HG02870 (cell line): ENCODE measurements around the gene TGFB1.
"Not testable (repeated sequence)": the region's sequence is repeated elsewhere in the genome, so short reads cannot be mapped to it uniquely, and the experiment has no call there.

Experiments used
- ATAC-seq: cut with Tn5 transposase; IDR thresholded peaks from one replicate; pipeline ENCODE4 v1.9.1; 2021; ENCODE audit warnings: mild to moderate bottlenecking, moderate library complexity; ENCODE audit not compliant: unreplicated experiment

The TGFB1 gene

DNA sequence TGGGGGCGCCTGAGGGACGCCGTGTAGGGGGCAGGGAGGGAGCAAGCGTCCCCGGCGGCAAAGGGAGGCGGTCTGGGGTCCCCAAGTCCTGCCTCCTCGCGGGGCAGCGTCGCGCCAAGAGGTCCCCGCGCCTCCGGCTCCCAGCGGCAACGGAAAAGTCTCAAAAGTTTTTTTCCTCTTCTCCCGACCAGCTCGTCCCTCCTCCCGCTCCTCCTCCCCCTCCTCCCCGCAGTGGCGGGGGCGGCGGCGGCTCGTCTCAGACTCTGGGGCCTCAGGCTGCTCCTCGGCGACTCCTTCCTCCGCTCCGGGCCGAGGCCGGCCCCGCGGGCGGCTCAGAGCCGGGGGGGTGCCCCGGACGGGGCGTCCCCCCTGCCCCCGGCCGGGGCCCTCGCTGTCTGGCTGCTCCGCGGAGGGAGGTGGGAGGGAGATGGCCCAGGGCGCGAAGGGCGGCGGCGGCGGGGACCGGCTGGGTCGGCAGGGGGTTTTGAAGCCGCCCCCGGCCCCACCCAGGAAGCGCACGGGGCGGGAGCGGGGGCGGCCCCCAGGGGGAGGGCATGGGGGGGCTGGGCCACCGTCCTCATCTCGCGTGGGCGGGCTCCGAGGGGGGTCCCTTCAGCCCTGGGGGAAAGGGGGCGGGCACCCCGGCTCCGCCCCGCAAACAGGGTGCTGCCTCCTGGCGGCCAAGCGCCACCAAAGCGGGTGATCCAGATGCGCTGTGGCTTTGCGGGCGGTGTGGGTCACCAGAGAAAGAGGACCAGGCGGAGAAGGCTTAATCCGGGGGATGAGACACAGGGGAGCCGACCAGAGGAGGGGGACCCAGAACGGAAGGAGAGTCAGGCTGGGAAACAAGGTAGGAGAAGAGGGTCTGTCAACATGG is at the start of gene TGFB1:
Gene TGFB1 (minus strand): TSS at position 457 of the 877 bp plus-strand sequence. CDS start 878 bp downstream, outside the sequence.
- ATAC-seq = peak; percentile 35

DNA sequence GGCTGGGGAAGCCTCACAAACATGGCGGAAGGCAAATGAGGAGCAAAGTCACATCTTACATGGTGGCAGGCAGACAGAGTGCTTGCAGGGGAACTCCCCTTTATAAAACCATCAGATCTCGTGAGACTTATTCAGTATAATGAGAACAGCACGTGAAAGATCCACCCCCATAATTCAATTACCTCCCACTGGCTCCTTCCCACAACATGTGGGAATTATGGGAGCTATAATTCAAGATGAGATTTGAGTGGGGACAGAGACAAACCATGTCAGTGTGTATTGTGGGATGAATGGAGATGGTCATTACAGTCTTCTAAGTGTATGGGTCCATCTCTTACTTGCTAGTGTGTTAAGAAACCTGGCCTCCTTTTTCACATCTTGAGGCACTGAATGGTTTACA is 48.3 kb upstream of the TGFB1 start:
- ATAC-seq = no peak

DNA sequence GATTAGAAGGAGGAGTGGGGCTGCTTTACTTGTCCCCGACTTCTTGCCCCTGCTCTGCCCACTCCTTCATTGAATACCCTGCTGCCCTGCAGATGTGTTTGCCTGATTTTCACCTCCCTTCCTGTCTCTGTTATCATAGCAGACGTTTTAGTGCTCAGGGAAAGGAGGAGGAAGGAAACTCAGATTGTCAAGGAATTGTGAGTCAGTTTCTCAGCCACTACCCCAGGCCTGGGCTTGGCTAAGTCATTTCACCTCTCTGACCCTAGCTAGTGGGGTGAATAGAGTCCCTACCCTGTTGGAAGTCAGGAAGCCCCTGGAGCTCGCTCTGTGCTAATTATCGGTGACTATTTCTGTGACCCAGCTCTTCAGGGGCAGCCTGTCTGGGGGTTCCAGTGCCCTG is 47.8 kb upstream of the TGFB1 start:
- ATAC-seq = no peak

DNA sequence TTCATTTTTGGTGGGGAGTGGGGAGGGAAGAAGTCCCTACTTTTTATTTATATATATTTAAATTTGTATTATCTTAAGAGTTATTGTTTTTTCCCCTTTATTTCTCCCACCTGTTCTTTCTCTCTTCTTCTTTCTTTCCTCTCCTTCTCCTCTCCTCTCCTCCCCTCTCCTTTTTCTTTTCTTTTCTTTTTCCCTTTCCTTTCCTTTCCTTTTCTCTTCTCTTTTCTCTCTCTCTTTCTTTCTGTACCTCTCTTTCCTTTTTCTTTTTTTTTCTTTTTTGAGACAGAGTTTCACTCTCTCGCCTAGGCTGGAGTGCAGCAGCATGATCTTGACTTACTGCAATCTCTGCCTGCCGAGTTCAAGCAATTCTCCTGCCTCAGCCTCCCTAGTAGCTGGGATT is 45.8 kb upstream of the TGFB1 start:
- no peak for ATAC-seq

DNA sequence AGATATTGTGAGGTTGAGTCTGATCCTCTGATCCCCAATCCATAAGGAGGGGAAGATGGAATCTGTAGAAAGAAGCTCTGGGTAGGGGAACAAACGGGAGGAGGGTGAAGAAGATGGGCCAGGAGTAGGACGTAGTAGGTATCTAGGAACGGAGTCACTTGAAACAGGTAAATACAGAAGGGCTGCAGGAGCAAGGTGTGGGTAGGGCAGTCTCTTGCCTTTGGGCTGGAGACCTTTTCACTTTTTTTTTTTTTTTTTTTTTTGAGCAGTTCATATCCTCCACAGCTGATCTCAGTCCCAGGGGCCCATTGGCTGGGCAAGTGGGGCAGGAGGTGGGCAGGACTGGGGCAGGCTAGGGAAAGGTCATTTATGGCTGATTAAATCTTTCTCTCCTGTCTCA is 45.4 kb upstream of the TGFB1 start:
- no peak for ATAC-seq

DNA sequence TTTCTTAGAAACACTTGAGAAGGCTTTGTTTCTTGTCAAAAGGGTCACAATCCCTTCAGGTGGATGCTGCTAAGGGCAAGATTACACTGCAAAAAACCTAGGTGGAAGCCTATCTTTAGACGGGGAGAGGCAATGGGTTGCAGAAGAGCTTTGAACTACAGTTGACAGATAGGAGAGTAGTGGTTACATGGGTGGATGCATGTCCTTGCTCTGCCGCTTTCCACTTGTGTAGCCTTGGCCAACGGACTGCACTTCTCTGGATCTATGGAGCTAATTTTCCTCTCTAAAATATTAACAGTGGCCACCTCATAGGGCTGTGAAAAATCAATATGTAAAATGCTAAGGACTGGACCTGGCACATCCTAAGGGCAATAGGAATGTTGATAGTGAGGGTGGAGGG is 44.9 kb upstream of the TGFB1 start:
- ATAC-seq = no peak

DNA sequence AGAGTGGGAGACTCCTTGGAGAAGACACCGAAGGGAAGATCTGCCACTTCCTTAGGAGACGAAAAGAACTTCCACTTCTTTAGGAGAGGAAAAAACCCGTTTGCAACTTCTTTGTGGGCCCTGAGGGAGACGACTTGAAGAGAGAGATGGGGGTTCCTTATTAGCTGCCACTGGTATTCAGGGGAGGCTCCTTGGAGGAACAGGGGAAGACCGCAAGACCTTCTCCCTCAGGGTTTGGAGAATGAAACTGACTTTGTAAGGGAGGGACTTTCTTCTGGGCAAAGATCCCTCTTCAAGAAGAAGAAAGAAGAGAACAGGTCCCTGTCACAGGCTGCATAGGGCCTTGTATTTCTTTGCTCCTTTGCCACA is 44.3 kb upstream of the TGFB1 start:
- ATAC-seq = no peak

DNA sequence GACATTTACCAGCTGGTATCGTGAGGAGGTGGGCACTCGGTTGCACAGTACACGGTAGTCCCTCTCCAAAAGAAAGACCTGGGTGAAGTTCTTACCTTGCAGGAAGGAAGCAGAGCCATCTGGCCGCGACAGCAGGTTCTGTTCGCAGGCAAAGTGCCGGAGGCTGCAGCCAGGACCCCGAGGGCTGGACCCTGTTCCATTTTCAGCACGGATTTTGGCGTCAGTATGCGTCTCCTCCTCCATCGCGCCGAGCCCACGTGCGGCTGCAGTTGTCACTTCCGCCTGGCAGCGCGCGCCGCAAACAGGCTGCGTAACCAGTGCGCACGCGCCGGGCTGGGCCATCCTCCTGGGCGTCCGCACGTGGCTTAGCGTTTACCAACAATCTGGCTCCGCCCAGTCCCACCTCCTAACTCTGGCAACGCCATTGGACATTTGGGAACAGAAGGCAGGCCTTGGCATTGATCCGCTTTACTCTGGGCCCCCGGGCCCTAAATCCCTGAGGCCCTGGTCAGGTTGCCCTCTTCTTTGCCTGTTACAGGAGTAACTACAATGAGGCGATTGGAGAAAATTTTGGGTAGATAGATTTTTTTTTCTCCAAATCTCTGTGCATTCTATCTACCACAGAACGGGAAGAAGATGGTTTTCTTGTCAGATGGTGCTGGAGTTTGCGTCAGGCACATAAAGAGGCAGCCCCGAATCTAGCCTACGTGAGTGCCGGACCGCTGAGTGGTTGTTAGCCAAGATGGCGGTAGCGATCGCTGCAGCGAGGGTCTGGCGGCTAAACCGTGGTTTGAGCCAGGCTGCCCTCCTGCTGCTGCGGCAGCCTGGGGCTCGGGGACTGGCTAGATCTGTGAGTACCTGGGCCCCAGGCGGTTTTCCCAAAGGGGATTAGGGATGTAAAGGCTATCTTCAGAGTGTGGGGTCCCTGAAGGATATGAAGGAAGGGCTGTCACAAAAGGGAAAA is 43.6 kb upstream of the TGFB1 start, which contains the start of the genes BCKDHA and EXOSC5:
Gene BCKDHA (plus strand): TSS at position 733 of the 964 bp plus-strand sequence. CDS start 10 bp downstream, at position 743.
Gene EXOSC5 (minus strand): TSS at position 274 of the 964 bp plus-strand sequence. CDS start 31 bp downstream, at position 243.
- ATAC-seq = peak; percentile 93

DNA sequence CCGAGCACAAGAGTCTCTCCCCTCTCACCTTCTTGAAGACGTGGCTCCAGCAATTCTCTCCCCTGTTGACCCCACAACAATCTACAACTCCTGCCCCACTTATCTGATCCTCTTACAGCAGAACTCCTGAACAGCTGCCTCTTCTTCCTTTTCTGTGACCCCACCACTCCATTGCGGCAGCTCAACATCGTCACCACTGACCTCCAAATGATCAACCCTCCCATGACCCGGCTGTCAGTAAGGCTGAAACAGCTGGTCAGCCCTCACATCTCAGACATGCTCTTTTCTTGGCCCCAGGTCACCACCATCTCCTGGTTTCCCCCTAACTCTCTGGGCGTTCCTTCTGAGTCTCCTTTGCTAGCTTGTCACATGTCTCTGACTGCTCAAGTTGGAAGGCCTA is 41.6 kb upstream of the TGFB1 start:
- ATAC-seq = no peak

DNA sequence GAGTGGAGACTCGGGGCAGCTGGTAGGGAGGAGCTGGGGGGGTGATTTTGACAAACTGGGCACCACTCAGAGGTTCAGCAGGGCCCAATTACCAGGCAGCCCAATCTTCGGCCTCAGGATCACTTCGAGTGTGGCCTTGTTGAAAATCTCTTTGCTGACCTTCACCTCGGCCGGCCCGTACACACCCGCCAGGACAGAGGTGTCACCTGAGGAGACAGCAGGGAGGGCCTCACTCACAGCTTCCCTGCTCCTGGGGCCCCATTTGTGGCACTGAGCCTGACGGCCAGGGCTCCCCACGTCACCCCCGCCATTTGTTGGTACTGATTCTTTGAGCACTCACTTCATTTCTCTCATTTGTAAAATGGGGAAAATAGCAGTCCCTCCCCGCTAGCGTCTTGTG is 39.1 kb upstream of the TGFB1 start:
- no peak for ATAC-seq

DNA sequence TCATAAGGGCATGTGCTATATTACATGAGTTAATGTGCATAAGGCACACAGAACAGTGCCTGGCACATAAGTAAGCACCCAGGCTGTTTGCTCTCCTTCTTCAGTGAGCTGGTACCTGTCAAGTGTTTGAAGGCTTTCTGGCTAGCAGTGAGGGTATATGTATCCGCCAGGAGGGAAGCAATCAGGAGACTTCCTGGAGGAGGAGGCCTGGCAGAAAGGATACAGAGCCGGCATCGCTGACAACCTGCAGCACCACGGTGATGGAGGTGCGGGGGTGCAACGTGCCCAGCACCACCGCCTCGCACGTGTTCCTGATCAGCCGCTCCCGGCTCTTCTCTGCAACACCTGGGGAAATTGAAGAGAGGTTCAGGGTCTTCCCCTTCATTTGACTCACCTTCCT is 37.9 kb upstream of the TGFB1 start:
- ATAC-seq = no peak

DNA sequence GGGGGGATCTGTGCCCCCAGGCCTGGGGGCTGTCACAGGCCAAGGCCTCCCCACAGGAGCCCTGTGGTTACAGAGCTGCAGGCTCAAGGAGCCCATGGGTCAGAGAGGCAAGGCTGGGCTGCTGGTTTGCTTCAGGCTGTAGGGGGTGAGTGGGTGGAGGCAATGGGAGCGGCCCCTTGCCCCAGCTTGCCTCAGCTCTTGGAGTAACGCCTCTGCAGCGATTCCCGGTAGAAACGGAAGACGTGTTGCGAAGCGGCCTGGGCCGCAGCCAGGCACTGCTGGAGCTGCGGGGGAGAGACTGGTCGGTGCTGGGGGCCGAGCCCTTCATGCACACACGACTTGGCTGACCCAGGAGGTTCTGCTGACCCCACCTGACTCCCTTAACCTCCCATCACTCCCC is 32.7 kb upstream of the TGFB1 start:
- no peak for ATAC-seq

DNA sequence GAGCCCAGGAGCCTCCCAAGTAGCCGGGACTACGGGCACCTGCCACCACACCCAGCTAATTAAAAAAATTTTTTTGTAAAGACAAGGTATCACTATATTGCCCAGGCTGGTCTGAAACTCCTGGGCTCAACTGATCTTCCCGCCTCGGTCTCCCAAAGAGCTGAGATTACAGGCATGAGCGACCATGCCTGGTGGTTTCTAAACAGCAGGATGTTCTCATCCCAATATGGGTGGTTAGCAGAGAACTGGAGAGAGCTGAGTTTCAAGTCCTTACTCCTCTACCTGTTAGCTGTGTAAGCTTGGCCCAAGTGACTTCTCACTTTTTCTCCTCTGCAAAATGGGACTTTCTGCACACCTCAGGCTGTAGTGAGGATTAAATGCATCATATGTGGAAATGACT is 30.6 kb upstream of the TGFB1 start:
- no peak for ATAC-seq

DNA sequence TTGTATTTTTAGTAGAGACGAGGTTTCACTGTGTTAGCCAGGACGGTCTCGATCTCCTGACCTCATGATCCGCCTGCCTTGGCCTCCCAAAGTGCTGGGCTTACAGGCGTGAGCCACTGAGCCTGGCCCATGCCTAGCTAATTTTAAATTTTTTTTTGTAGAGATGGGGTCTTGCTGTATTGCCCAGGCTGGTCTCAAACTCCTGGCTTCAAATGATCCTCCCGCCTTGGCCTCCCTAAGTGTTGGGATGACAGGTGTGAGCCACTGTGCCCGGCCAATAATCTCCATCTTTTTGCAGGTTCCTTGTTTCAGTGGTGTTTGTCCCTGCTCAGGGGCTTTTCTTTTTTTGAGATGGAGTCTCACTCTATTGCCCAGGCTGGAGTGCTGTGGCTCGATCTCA is 27.8 kb upstream of the TGFB1 start:
- ATAC-seq = not testable (repeated sequence)

DNA sequence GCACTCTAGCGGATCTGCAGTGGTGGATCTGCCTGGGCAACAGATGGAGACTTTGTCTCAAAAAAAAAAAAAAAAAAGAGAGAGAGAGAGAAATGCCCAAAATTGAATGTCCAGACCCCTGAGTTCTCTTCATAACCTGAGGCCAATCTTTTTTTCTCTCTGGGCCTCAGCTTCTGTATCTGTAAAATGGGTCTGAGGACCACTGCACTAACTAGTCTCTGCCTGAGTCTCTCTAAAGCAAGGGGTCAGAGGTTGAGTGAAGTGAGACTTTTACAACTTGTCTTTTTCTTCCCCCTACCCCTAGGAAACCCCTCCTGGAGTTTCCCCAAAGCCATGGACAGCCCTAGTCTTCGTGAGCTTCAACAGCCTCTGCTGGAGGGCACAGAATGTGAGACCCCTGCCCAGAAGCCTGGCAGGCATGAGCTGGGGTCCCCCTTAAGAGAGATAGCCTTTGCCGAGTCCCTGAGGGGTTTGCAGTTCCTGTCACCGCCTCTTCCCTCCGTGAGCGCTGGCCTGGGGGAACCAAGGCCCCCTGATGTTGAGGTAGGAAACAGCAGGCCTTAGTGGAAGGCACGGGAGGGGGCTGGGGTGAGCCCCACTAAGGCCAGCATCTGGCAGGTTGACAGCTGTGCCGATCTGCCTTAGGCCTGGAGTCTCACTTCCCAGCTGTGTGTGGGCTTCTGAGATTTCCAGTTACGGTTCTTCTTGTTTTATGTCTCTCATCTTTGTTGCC is 24.4 kb upstream of the TGFB1 start:
- peak; percentile 71 for ATAC-seq

DNA sequence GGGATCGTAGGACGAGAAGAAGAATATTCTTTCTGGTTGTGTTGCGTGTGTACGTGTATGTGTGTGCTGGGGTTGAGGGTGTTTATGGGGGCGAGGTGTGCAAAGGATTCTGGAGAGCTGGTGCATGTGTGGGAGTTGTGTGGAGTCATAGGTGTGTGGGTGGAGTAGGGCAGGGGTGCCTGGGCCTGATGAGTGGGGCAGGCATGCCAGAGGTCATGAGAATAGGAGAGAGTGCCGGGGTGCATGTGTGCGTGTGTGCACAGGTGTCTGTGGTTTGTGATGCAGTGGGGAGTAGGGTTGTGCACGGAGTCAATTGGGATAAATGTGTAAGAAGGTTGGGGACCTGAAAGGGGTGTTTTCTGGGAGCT is 23.3 kb upstream of the TGFB1 start:
- no peak for ATAC-seq

DNA sequence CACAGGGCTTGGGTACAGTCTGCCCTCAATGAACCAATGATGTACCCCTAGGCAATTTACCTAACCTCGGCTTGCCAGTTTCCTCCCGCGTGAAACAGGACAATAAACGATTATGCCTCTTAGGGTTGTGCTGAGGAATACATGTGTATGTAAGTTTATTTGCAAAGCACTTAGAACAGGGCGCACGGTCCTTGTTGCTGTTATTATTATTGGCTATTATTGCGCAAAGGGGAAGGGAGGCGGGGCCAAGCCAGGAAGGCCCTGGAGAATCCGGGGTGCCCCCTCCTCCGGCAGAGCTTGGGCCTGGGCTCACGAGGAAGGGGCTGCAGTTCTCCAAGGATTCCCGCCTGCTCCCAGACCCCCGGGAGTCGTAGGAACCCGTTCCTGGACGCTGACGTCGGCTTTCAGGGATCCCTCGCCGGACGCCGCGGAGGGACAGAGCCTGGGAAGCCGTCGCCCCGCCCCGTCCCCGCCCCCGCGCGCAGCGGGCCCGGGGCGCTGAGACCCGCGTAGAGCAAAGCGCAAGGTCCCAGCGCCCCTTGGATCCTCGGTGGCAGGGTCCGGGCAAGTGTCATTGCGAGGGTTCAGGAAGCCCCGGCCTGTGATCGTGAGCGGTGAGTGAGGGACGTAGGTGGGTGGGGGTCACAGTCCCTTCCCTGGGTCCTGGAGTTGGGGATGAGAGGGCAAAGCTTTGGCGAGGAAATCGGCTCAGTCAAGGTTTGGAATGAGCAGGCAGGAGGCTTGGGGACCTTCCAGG is 22.7 kb upstream of the TGFB1 start, which contains the start of gene TMEM91:
Gene TMEM91 (plus strand): TSS at position 293 of the 757 bp plus-strand sequence. CDS start 1,777 bp downstream, outside the sequence.
- no peak for ATAC-seq

DNA sequence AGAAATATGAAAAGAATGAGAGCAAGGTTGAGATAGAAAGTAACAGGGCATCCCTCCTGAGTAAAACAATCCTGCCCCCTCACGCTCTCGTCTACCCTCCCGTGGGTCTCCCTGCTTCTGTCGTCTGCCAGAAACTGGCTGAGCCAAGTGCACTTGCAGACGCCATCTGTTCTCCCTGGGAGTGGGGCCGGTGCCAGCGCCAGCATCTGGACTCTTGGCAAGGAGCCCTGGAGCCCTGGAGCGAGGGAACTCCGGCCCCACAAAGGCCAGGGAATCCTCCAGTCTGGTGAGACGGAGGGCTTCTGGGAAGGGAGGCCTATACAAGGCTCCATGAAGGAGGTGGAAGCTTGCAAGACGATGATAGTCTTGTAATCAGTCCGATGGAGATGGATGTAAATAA is 20.3 kb upstream of the TGFB1 start:
- no peak for ATAC-seq

DNA sequence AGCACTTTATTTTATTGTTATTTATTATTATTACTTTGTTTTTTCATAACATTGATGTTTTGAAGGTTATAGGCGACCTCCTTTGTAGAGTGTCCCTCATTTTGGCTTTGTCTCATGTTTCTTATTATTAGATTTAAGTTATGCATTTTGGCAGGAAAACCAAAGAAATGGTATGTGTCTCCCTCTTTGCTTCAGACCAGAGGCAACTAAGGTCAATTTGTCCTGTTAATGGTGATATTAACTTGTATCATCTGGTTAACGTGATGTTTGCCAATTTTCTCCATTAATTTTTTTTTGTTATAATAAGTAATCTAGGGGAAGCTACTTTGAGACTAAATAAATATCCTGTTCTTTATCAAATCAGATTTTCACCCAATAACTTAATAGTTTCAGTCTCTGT is 18.8 kb upstream of the TGFB1 start:
- no peak for ATAC-seq

DNA sequence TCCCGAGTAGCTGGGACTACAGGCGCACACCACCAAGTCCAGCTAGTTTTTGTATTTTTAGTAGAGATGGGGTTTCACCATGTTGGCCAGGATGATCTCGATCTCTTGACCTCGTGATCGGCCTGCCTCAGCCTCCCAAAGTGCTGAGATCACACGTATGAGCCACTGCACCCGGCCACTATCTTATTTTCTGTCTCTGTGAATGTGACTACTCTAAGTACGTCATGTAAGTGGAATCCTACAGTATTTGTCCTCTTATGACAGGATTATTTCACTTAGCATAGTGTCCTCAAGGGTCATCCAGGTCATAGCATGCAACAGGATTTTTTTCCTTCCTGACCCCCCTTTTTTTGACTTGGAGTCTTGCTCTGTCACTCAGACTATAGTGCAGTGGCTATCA is 17.8 kb upstream of the TGFB1 start:
- no peak for ATAC-seq
